HG03045 (cell line): Measurements from ENCODE around the gene GMDS.

ENCODE experiments used
- ATAC-seq: cut with Tn5 transposase; IDR thresholded peaks from one replicate; pipeline ENCODE4 v1.9.1; 2021; ENCODE audit warnings: mild to moderate bottlenecking, moderate library complexity; ENCODE audit not compliant: unreplicated experiment

The GMDS gene

GRCh38 chr6:2209226-2209809, 36.1 kb downstream of the GMDS start:
- no peak for ATAC-seq

DNA sequence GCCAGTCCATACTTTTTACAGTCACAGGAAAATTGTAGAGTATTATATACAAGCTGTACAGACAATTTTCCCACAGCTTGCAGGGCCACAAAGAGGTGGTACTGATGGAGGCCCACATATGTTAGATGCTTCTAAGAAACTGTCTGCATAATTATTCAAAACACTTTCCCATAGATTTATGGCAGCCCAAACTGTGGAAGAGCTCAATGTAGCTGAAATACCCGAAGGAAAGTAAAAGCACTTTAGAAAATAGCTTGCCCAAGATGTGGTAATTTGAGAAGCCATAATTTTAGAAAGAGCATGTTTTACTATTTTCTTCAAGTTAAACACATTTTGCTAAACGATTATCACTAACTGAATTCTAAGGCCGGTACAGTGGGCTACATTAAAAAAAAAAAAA, 36.9 kb downstream of the GMDS start:
- no peak for ATAC-seq

- no peak for ATAC-seq
Measured at GRCh38 chr6:2205396-2205795, 40.0 kb downstream of the GMDS start.

- ATAC-seq, result no peak
Measured at GRCh38 chr6:2204272-2204671, 41.1 kb downstream of the GMDS start.

- ATAC-seq, result no peak
Measured at GRCh38 chr6:2203264-2203663, 42.1 kb downstream of the GMDS start.

GRCh38 chr6:2197984-2198383, 47.4 kb downstream of the GMDS start:
- ATAC-seq, result no peak

- no peak for ATAC-seq
Measured at GRCh38 chr6:2197177-2197671, 48.2 kb downstream of the GMDS start.

GRCh38 chr6:2196079-2196679, 49.2 kb downstream of the GMDS start:
- no peak for ATAC-seq

DNA sequence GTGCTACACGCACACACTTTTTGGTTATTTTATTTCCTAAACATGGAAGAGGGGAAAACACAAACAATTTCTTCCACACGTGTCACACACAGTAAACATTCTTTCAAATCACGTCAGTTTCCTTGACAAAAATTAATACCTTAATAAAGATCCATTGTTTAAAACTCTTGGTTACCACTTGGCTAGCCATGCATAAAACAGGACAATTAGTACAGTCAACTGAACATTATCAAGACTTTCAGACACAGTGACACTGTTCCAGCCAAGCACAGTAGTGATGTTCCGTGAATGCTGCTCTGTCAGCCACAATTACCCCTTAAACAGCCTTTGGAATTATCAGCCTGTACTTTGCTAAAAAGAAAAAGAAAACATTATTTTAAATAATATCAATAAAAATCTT, 50.8 kb downstream of the GMDS start:
- no peak for ATAC-seq

DNA sequence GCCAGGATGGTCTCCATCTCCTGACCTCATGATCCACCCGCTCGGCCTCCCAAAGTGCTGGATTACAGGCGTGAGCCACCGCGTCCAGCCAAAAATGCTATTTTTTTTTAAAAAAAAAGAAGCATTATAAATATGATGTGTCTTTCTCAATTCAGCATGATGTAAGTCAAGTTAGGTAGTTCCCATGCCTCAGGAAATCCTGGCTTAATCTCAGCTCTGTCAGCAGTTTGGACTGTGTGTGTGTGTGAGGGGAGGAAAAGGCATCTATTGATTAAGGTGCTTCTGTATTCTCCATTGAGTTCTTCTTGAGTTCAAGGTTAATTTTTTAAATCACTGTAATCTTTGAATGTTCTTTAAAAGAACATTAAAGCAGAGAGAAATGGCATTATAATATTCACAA, 51.5 kb downstream of the GMDS start:
- ATAC-seq, result no peak

DNA sequence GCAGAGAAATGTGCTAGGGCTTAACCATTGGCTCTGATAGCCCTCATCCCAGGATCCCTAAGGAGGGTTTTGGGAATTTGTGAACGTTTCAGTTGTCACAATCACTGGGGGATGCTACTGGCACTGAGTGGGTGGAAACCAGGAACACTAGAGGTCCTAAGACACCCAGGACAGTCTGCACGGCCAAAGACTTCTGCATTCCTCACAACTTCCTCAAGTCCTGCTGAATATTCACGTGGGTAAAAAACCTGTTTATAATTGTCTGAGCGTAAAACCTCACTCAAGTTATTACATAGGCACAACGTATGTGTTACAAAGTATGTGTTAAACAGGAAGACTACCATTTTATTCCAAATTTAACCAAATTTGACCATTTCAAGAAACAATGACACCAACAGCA, 52.4 kb downstream of the GMDS start:
- ATAC-seq, result no peak

DNA sequence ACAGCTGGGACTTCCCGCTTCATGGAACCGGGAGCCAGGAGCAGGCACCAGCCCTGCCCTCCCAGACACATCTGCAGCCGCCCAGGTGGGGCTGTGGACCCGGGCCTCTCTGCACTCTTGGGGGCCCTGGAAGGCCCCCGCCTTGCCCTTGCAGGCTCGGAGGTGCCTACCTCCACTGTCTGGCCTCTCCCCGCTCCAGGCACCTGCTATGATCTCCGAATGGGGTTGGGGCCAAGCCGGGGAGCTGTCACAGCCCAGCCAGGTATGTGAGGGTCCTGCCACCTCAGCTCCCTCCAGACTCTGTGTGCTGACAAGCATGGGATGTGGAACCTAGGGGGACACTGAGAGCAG, 54.0 kb downstream of the GMDS start:
- no peak for ATAC-seq

DNA sequence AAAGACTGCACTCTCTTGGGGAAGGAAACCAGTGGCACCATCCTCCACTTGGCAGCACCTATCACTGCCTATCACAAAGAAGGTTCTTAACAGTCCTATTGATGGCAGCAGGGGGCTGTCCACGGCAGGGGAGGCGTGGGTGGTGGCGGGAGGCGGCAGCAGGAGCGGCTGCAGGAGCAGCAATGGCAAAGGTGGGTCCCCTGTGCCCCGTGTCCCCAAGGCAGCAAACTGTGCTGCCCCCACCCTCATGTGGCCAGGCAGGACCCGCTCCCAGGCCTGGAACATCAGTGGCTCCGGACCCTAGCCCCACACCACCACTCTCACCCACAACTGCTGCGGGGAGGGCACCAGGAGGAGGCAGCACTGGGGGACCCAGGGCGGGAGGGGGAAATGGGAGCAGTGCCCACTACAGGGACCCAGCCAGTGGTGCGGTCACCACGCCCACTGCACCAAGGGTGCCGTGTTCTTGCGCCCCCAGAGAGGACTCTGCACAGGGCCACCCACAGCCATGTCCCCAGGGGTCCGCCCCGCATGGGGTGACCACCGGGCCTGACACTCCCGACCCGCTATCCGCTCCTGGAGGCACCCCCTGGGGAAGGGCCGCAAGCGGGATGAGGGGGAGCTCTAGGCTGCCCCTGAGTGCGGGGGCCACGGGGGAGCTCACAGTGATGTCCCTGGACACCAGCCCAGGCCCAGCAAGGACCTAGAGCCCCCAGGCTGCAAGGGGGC, 54.6 kb downstream of the GMDS start:
- ATAC-seq, result no peak

DNA sequence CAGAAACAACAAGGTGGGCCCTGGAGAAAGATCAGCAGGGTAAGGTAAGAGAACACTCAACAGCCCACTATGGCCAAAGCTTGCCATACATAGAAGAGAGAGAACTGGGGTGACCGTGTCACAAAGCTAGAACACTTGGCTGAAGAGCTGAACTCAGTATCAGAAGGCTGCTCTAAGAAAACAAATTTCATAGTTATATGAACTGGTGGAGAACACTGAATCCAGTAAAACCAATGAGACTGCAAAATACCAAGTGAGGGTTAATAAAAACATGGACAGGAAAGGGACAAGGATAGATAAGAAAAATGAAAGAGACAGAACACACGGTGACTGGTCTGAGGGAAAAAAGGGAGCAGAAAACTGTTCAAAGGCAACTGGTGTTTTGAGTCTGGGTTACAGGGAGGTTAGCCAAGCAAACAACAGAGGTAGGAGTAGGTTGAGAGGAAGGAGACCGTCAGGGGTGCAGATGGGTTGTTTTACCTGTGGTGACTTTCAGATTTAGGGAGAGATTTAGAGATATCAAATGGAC, 56.5 kb downstream of the GMDS start:
- ATAC-seq, result no peak

DNA sequence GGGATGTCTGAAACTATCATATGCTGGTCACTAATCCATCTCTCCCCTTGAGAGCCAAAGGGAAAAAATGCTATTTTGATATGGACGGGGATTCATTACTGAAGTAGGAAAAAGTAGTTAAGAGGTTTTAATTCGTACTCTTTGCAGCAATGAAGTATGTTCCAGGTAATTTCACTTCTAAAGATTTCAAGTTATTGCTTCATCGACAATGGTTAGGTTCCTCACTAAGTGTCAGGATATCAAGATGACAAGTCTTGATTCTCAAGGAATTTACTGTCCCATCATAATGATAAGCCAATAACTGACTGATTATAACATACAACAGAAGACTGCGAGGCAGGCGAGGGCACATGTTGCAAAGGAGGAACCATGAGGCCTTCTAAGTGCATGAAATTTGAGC, 57.0 kb downstream of the GMDS start:
- no peak for ATAC-seq

GRCh38 chr6:2187826-2188225, 57.6 kb downstream of the GMDS start:
- ATAC-seq, result no peak

- ATAC-seq, result no peak
Measured at GRCh38 chr6:2186516-2186915, 58.9 kb downstream of the GMDS start.

- ATAC-seq, result no peak
Measured at GRCh38 chr6:2185466-2185865, 59.9 kb downstream of the GMDS start.

- no peak for ATAC-seq
Measured at GRCh38 chr6:2184700-2185455, 60.5 kb downstream of the GMDS start.

DNA sequence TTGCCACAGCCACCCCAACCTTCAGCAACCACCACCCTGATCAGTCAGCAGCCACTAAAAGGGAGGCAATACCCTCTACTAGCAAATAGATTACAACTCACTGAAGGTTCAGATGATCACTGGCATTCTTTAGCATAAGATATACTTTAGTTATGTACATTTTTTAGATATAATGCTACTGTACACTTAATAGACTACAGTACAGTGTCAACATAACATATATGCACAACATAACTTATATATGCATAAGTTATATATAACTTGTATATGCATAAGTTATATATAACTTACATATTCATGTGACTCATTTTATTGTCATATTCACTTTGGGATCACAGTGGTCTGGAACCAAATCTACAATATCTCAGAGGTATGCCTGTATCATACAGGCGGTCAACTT, 61.7 kb downstream of the GMDS start:
- ATAC-seq, result no peak

GRCh38 chr6:2183246-2183645, 62.2 kb downstream of the GMDS start:
- no peak for ATAC-seq
